Fibroblast of lung (primary cell): Measurements from ENCODE around the gene CHCHD6. TPM values are rescaled to one million over a fixed set of nuclear protein-coding genes. Genes with fewer than 3 reads are reported as not detected.

Experiments
- DNase-seq, 2 donors: peaks; one replicate each; pipeline versions ENCODE4 v3.0.0 to v3.0.0-alpha.2; 2010; ENCODE audit warnings: low read depth in 2 of 2
- H2AFZ ChIP-seq: 2 replicates; pipeline ENCODE4 v1.5.1; 2012; ENCODE audit warnings: low read length, control low read depth, inconsistent platforms
- H3K27ac ChIP-seq: 2 replicates; pipeline ENCODE4 v1.5.1; 2011; ENCODE audit warnings: low read length, control low read depth; ENCODE audit not compliant: insufficient read depth
- H3K27me3 ChIP-seq: 2 replicates; pipeline ENCODE4 v1.5.1; 2011; ENCODE audit warnings: mild to moderate bottlenecking, low read length; ENCODE audit not compliant: control insufficient read depth, insufficient read depth
- H3K36me3 ChIP-seq: 2 replicates; pipeline ENCODE4 v1.5.1; 2011; ENCODE audit warnings: low read length; ENCODE audit not compliant: control insufficient read depth, insufficient read depth
- H3K4me1 ChIP-seq: 2 replicates; pipeline ENCODE4 v1.5.1; 2011; ENCODE audit warnings: low read length; ENCODE audit not compliant: control insufficient read depth, insufficient read depth; ENCODE audit errors: extremely low read depth
- H3K4me2 ChIP-seq: 2 replicates; pipeline ENCODE4 v1.5.1; 2011; ENCODE audit warnings: low read length, control low read depth; ENCODE audit not compliant: insufficient read depth; ENCODE audit errors: extremely low read depth
- H3K4me3 ChIP-seq, 4 experiments: fragments of 200-600 bp in 1 of 4; sonication (generic) in 1 of 4; replicated peaks in 1 of 4; 2 replicates each; pipeline ENCODE4 v1.5.1; 2011 to 2016; ENCODE audit warnings: low read length in 4 of 4, low read depth in 3 of 4, mild to moderate bottlenecking in 3 of 4, control low read depth in 2 of 4, inconsistent platforms in 1 of 4, mixed read lengths in 1 of 4; ENCODE audit not compliant: insufficient read depth in 1 of 4; ENCODE audit errors: control extremely low read depth in 1 of 4
- H3K79me2 ChIP-seq: 2 replicates; pipeline ENCODE4 v1.5.1; 2012; ENCODE audit warnings: mild to moderate bottlenecking, low read length, inconsistent platforms; ENCODE audit not compliant: control insufficient read depth, insufficient read depth
- H3K9ac ChIP-seq: 2 replicates; pipeline ENCODE4 v1.5.1; 2011; ENCODE audit warnings: mild to moderate bottlenecking, low read length, control low read depth; ENCODE audit not compliant: insufficient read depth
- H3K9me3 ChIP-seq: 2 replicates; pipeline ENCODE4 v1.5.1; 2012; ENCODE audit warnings: low read depth, low read length; ENCODE audit not compliant: control insufficient read depth, insufficient read depth
- H4K20me1 ChIP-seq: 2 replicates; pipeline ENCODE4 v1.5.1; 2011; ENCODE audit warnings: low read length; ENCODE audit not compliant: control insufficient read depth, insufficient read depth; ENCODE audit errors: extremely low read depth
- EZH2 ChIP-seq: IDR thresholded peaks from 2 replicates; pipeline ENCODE4 v1.5.1; 2012; ENCODE audit warnings: low read length, control low read depth, mild to moderate bottlenecking; ENCODE audit errors: missing control alignments
- polyA plus RNA-seq, 2 donors: library from polyadenylated mRNA; depleted of rRNA in 1 of 2; stranded (reverse) in 1 of 2; unstranded in 1 of 2; fragments of >200 nt; gene quantifications; 2 replicates each; pipeline ENCODE4 v1.2.1, GENCODE V29; 2011 to 2012; ENCODE audit warnings: missing spikeins in 1 of 2
- total RNA-seq: library from RNA; depleted of rRNA; stranded (reverse); fragments of >200 nt; gene quantifications from 2 replicates; pipeline ENCODE4 v1.2.1, GENCODE V29; 2014
- TF ChIP-seq, protein P1 (sequence below), 2 donors: IDR thresholded peaks in 1 of 2; conservative IDR thresholded peaks in 1 of 2; 1 replicate in 1 of 2; 2 replicates in 1 of 2; pipeline ENCODE4 v1.5.1; 2011 to 2012; ENCODE audit warnings: low read length in 2 of 2, control low read depth in 1 of 2, inconsistent platforms in 1 of 2, low read depth in 1 of 2, mild to moderate bottlenecking in 1 of 2

The CHCHD6 gene
- total and polyA plus RNA-seq, 2 donors (not counting 1 experiment from before 2014, with no cell fraction given), result 9.5 to 11.1 TPM

- peaks cover 24% of the 10 kb centered on the region for H3K4me1 ChIP-seq
- DNase-seq, result no peak
- H3K27ac ChIP-seq, result no peak overlapping the region
Observed at GRCh38 chr3:126928921-126929474, 225.0 kb downstream of the CHCHD6 start.

GRCh38 chr3:126930936-126931600 is 227.0 kb downstream of the CHCHD6 start:
- no peak overlapping the region for H2AFZ ChIP-seq

More at GRCh38 chr3:126928921-126929474, 225.0 kb downstream of the CHCHD6 start:
- TF ChIP-seq, protein P1, sequence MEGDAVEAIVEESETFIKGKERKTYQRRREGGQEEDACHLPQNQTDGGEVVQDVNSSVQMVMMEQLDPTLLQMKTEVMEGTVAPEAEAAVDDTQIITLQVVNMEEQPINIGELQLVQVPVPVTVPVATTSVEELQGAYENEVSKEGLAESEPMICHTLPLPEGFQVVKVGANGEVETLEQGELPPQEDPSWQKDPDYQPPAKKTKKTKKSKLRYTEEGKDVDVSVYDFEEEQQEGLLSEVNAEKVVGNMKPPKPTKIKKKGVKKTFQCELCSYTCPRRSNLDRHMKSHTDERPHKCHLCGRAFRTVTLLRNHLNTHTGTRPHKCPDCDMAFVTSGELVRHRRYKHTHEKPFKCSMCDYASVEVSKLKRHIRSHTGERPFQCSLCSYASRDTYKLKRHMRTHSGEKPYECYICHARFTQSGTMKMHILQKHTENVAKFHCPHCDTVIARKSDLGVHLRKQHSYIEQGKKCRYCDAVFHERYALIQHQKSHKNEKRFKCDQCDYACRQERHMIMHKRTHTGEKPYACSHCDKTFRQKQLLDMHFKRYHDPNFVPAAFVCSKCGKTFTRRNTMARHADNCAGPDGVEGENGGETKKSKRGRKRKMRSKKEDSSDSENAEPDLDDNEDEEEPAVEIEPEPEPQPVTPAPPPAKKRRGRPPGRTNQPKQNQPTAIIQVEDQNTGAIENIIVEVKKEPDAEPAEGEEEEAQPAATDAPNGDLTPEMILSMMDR (conservative IDR thresholded peaks at IDR 0.05 in 1 of 2, IDR thresholded peaks at IDR 0.05 in 1 of 2; ENCODE audit: low read depth in 1 of 2, low read length in 2 of 2), result no peak
- TF ChIP-seq EZH2, result no peak
- Histone ChIP-seq H3K4me2 (no peak overlapping the region), H3K4me3 (no peak overlapping the region), H3K27me3 (no peaks in the 10 kb centered on the region), H3K9me3 (no peaks in the 10 kb centered on the region), H3K36me3 (no peaks in the 10 kb centered on the region), H2AFZ (no peak overlapping the region), H4K20me1 (no peaks in the 10 kb centered on the region), H3K9ac (no peak overlapping the region), H3K79me2 (no peaks in the 10 kb centered on the region)

GRCh38 chr3:126931806-126932187 is 227.8 kb downstream of the CHCHD6 start:
- no peak overlapping the region for H2AFZ ChIP-seq
- no peak for DNase-seq
- H3K9me3 ChIP-seq, result no peaks in the 10 kb centered on the region
- no peaks in the 10 kb centered on the region for H3K27me3 ChIP-seq
- no peaks in the 10 kb centered on the region for H4K20me1 ChIP-seq
- peaks cover 18% of the 10 kb centered on the region for H3K4me1 ChIP-seq
- H3K4me3 ChIP-seq, result no peak overlapping the region
- H3K9ac ChIP-seq, result no peak overlapping the region
- TF ChIP-seq, protein P1 (conservative IDR thresholded peaks at IDR 0.05 in 1 of 2, IDR thresholded peaks at IDR 0.05 in 1 of 2; ENCODE audit: low read depth in 1 of 2, low read length in 2 of 2), result no peak
- TF ChIP-seq EZH2, result no peak
- H3K79me2 ChIP-seq, result no peaks in the 10 kb centered on the region
- H3K36me3 ChIP-seq, result no peaks in the 10 kb centered on the region
- H3K27ac ChIP-seq, result no peak overlapping the region
- peak overlapping the region; percentile 38 for H3K4me2 ChIP-seq

More at GRCh38 chr3:126930936-126931600, 227.0 kb downstream of the CHCHD6 start:
- Histone ChIP-seq H3K27ac (no peak overlapping the region), H3K27me3 (no peaks in the 10 kb centered on the region), H4K20me1 (no peaks in the 10 kb centered on the region), H3K9me3 (no peaks in the 10 kb centered on the region), H3K9ac (no peak overlapping the region), H3K4me2 (no peak overlapping the region), H3K79me2 (no peaks in the 10 kb centered on the region), H3K36me3 (no peaks in the 10 kb centered on the region), H3K4me1 (peaks cover 23% of the 10 kb centered on the region), H3K4me3 (no peak overlapping the region)
- TF ChIP-seq EZH2, result no peak
- TF ChIP-seq, protein P1 (conservative IDR thresholded peaks at IDR 0.05 in 1 of 2, IDR thresholded peaks at IDR 0.05 in 1 of 2; ENCODE audit: low read depth in 1 of 2, low read length in 2 of 2), result no peak
- no peak for DNase-seq
